Measurements from ENCODE around the gene PAK4.
"Not testable (repeated sequence)": the region's sequence is repeated elsewhere in the genome, so short reads cannot be mapped to it uniquely, and the experiment has no call there.

The PAK4 gene

GRCh38 chr19:39138221-39139211 is 12.9 kb downstream of the PAK4 start:
- Histone ChIP-seq H3K36me3 (ENCODE audit: control insufficient read depth, insufficient read depth, low read length) (no peaks in the 10 kb centered on the region), H3K4me3 (ENCODE audit: insufficient read depth, low read depth, low read length, poor library complexity, severe bottlenecking) (no peak overlapping the region), H3K4me1 (ENCODE audit: control insufficient read depth, insufficient read depth, low read length, poor library complexity, severe bottlenecking) (no peaks in the 10 kb centered on the region), H3K27me3 (replicated peaks; ENCODE audit: control insufficient read depth, insufficient read depth, low read length, poor library complexity, severe bottlenecking) (no peaks in the 10 kb centered on the region), H3K9me3 (ENCODE audit: control insufficient read depth, low read length) (no peaks in the 10 kb centered on the region), H3K27ac (ENCODE audit: insufficient read depth, low read length, poor library complexity, severe bottlenecking) (no peak overlapping the region)
- DNase-seq, result no peak

- no peaks in the 10 kb centered on the region for H3K36me3 ChIP-seq (ENCODE audit: control insufficient read depth, insufficient read depth, low read length)
- H3K4me1 ChIP-seq (ENCODE audit: control insufficient read depth, insufficient read depth, low read length, poor library complexity, severe bottlenecking), result no peaks in the 10 kb centered on the region
- H3K27ac ChIP-seq (ENCODE audit: insufficient read depth, low read length, poor library complexity, severe bottlenecking), result no peak overlapping the region
- no peak for DNase-seq
- H3K9me3 ChIP-seq (ENCODE audit: control insufficient read depth, low read length), result no peaks in the 10 kb centered on the region
- H3K27me3 ChIP-seq (replicated peaks; ENCODE audit: control insufficient read depth, insufficient read depth, low read length, poor library complexity, severe bottlenecking), result no peaks in the 10 kb centered on the region
- H3K4me3 ChIP-seq (ENCODE audit: insufficient read depth, low read depth, low read length, poor library complexity, severe bottlenecking), result no peak overlapping the region
Measured at GRCh38 chr19:39139305-39139874, 13.8 kb downstream of the PAK4 start.

- Histone ChIP-seq H3K9me3 (ENCODE audit: control insufficient read depth, low read length) (no peaks in the 10 kb centered on the region), H3K36me3 (ENCODE audit: control insufficient read depth, insufficient read depth, low read length) (no peaks in the 10 kb centered on the region), H3K4me3 (ENCODE audit: insufficient read depth, low read depth, low read length, poor library complexity, severe bottlenecking) (no peak overlapping the region), H3K4me1 (ENCODE audit: control insufficient read depth, insufficient read depth, low read length, poor library complexity, severe bottlenecking) (no peaks in the 10 kb centered on the region), H3K27me3 (replicated peaks; ENCODE audit: control insufficient read depth, insufficient read depth, low read length, poor library complexity, severe bottlenecking) (no peaks in the 10 kb centered on the region), H3K27ac (ENCODE audit: insufficient read depth, low read length, poor library complexity, severe bottlenecking) (no peak overlapping the region)
- no peak for DNase-seq
Measured at GRCh38 chr19:39139971-39140453, 14.4 kb downstream of the PAK4 start.

GRCh38 chr19:39140594-39140993 is 15.0 kb downstream of the PAK4 start:
- Histone ChIP-seq H3K36me3 (ENCODE audit: control insufficient read depth, insufficient read depth, low read length) (no peaks in the 10 kb centered on the region), H3K4me3 (ENCODE audit: insufficient read depth, low read depth, low read length, poor library complexity, severe bottlenecking) (no peak overlapping the region), H3K9me3 (ENCODE audit: control insufficient read depth, low read length) (no peaks in the 10 kb centered on the region), H3K27me3 (replicated peaks; ENCODE audit: control insufficient read depth, insufficient read depth, low read length, poor library complexity, severe bottlenecking) (no peaks in the 10 kb centered on the region), H3K4me1 (ENCODE audit: control insufficient read depth, insufficient read depth, low read length, poor library complexity, severe bottlenecking) (no peaks in the 10 kb centered on the region), H3K27ac (ENCODE audit: insufficient read depth, low read length, poor library complexity, severe bottlenecking) (no peak overlapping the region)
- no peak for DNase-seq

GRCh38 chr19:39141929-39142328 is 16.3 kb downstream of the PAK4 start:
- H3K9me3 ChIP-seq (ENCODE audit: control insufficient read depth, low read length), result no peaks in the 10 kb centered on the region
- DNase-seq, result no peak
- H3K27ac ChIP-seq (ENCODE audit: insufficient read depth, low read length, poor library complexity, severe bottlenecking), result no peak overlapping the region
- H3K4me1 ChIP-seq (ENCODE audit: control insufficient read depth, insufficient read depth, low read length, poor library complexity, severe bottlenecking), result no peaks in the 10 kb centered on the region
- no peaks in the 10 kb centered on the region for H3K36me3 ChIP-seq (ENCODE audit: control insufficient read depth, insufficient read depth, low read length)
- no peaks in the 10 kb centered on the region for H3K27me3 ChIP-seq (replicated peaks; ENCODE audit: control insufficient read depth, insufficient read depth, low read length, poor library complexity, severe bottlenecking)
- H3K4me3 ChIP-seq (ENCODE audit: insufficient read depth, low read depth, low read length, poor library complexity, severe bottlenecking), result no peak overlapping the region

- H3K27ac ChIP-seq (ENCODE audit: insufficient read depth, low read length, poor library complexity, severe bottlenecking), result no peak overlapping the region
- no peak for DNase-seq
- no peaks in the 10 kb centered on the region for H3K9me3 ChIP-seq (ENCODE audit: control insufficient read depth, low read length)
- H3K4me1 ChIP-seq (ENCODE audit: control insufficient read depth, insufficient read depth, low read length, poor library complexity, severe bottlenecking), result no peaks in the 10 kb centered on the region
- H3K4me3 ChIP-seq (ENCODE audit: insufficient read depth, low read depth, low read length, poor library complexity, severe bottlenecking), result no peak overlapping the region
- no peaks in the 10 kb centered on the region for H3K36me3 ChIP-seq (ENCODE audit: control insufficient read depth, insufficient read depth, low read length)
- H3K27me3 ChIP-seq (replicated peaks; ENCODE audit: control insufficient read depth, insufficient read depth, low read length, poor library complexity, severe bottlenecking), result no peaks in the 10 kb centered on the region
Measured at GRCh38 chr19:39142630-39143029, 17.0 kb downstream of the PAK4 start.

- not testable (repeated sequence) for DNase-seq; H3K27ac ChIP-seq (ENCODE audit: insufficient read depth, low read length, poor library complexity, severe bottlenecking); H3K27me3 ChIP-seq (replicated peaks; ENCODE audit: control insufficient read depth, insufficient read depth, low read length, poor library complexity, severe bottlenecking); H3K9me3 ChIP-seq (ENCODE audit: control insufficient read depth, low read length); H3K36me3 ChIP-seq (ENCODE audit: control insufficient read depth, insufficient read depth, low read length); H3K4me3 ChIP-seq (ENCODE audit: insufficient read depth, low read depth, low read length, poor library complexity, severe bottlenecking); H3K4me1 ChIP-seq (ENCODE audit: control insufficient read depth, insufficient read depth, low read length, poor library complexity, severe bottlenecking)
Measured at GRCh38 chr19:39143757-39144289, 18.2 kb downstream of the PAK4 start.

GRCh38 chr19:39144290-39145071 is 18.9 kb downstream of the PAK4 start:
- DNase-seq, result no peak
- Histone ChIP-seq H3K27ac (ENCODE audit: insufficient read depth, low read length, poor library complexity, severe bottlenecking) (no peak overlapping the region), H3K4me1 (ENCODE audit: control insufficient read depth, insufficient read depth, low read length, poor library complexity, severe bottlenecking) (no peaks in the 10 kb centered on the region), H3K4me3 (ENCODE audit: insufficient read depth, low read depth, low read length, poor library complexity, severe bottlenecking) (no peak overlapping the region), H3K27me3 (replicated peaks; ENCODE audit: control insufficient read depth, insufficient read depth, low read length, poor library complexity, severe bottlenecking) (no peaks in the 10 kb centered on the region), H3K36me3 (ENCODE audit: control insufficient read depth, insufficient read depth, low read length) (peaks cover 5% of the 10 kb centered on the region), H3K9me3 (ENCODE audit: control insufficient read depth, low read length) (no peaks in the 10 kb centered on the region)

GRCh38 chr19:39145180-39145953 is 19.8 kb downstream of the PAK4 start:
- Histone ChIP-seq H3K4me3 (ENCODE audit: insufficient read depth, low read depth, low read length, poor library complexity, severe bottlenecking) (no peak overlapping the region), H3K36me3 (ENCODE audit: control insufficient read depth, insufficient read depth, low read length) (peaks cover 5% of the 10 kb centered on the region), H3K4me1 (ENCODE audit: control insufficient read depth, insufficient read depth, low read length, poor library complexity, severe bottlenecking) (no peaks in the 10 kb centered on the region), H3K27ac (ENCODE audit: insufficient read depth, low read length, poor library complexity, severe bottlenecking) (no peak overlapping the region), H3K27me3 (replicated peaks; ENCODE audit: control insufficient read depth, insufficient read depth, low read length, poor library complexity, severe bottlenecking) (no peaks in the 10 kb centered on the region), H3K9me3 (ENCODE audit: control insufficient read depth, low read length) (no peaks in the 10 kb centered on the region)
- no peak for DNase-seq

Data from effector memory CD4-positive, alpha-beta T cell (primary cell).